GM19351 (cell line): Measurements from ENCODE around the gene ZNF524.

ENCODE experiments used
- ATAC-seq: cut with Tn5 transposase; IDR thresholded peaks from one replicate; pipeline ENCODE4 v1.9.1; 2021; ENCODE audit warnings: mild to moderate bottlenecking, moderate library complexity; ENCODE audit not compliant: unreplicated experiment

The ZNF524 gene

GRCh38 chr19:55652311-55653128 lies 52.4 kb downstream of the ZNF524 start:
- ATAC-seq, result no peak
